GM19468 (cell line): Measurements from ENCODE around the gene PSG3.
"Not testable (repeated sequence)": the region's sequence is repeated elsewhere in the genome, so short reads cannot be mapped to it uniquely, and the experiment has no call there.

Source experiments
- ATAC-seq: cut with Tn5 transposase; IDR thresholded peaks from one replicate; pipeline ENCODE4 v1.9.1; 2021; ENCODE audit warnings: mild to moderate bottlenecking, moderate library complexity, moderate number of reproducible peaks; ENCODE audit not compliant: unreplicated experiment; ENCODE audit errors: extremely low read depth

PSG3 gene

DNA sequence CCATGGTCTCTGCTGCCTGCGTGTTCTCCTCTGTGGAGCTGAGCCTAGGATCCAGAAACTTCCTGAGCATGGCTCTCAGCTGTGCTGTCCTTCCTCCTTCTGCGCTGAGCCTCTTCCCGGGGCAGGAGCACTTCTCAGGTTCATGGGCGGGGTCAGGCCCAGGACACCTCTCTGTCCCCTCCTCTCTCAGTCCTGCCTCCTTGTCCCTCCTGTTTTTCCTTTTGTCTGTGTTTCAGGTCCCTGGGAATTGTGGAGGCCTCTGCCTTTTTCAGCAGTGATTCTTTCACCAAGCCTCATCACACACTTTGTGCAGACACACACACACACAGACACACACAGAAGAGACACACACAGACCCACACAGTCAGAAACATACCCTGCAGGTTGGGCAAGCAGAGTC is at the start of gene PSG3:
PSG3 (minus strand) TSS at position 101 of the 400 bp plus-strand sequence; CDS start at position 4, 97 bp downstream.
- ATAC-seq, result not testable (repeated sequence)

DNA sequence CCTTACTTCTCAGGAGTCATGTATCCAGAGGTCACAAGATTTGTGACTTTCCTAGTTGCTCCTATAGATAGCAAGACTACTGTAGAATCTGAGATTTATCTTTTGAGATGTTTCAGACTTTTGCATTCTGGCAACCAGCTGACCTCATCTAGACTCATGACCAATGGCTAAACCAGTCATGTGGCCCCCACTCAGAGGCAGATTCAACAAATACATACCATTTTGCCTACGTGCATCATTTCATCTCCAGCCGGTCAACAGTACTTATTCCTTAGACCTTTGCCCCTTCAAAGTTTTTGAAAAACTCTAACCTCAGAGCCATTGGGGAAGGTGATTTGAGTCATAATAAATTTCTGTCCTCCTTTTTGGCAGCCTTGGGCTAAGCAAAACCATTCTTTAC is 48.5 kb upstream of the PSG3 start:
- not testable (repeated sequence) for ATAC-seq

DNA sequence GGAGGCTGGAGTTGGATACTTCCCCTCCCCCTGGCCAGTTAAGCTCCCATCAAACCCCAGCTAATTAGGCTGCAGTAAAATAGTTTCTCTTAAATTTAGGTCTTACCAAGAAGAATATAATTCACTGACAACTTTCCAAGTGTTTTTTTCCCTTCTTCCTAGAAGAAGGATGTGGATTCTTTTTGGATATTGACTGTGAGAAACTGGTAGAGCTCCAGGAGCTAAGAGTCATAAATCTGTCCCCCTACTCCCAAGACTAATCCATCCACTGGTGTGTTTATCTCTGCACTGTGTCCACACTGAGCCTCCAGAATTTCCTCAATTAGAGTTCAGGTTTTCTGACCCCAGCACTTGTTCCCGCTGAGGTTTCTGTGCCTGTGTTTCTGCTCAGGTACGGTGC is 47.5 kb upstream of the PSG3 start:
- not testable (repeated sequence) for ATAC-seq

DNA sequence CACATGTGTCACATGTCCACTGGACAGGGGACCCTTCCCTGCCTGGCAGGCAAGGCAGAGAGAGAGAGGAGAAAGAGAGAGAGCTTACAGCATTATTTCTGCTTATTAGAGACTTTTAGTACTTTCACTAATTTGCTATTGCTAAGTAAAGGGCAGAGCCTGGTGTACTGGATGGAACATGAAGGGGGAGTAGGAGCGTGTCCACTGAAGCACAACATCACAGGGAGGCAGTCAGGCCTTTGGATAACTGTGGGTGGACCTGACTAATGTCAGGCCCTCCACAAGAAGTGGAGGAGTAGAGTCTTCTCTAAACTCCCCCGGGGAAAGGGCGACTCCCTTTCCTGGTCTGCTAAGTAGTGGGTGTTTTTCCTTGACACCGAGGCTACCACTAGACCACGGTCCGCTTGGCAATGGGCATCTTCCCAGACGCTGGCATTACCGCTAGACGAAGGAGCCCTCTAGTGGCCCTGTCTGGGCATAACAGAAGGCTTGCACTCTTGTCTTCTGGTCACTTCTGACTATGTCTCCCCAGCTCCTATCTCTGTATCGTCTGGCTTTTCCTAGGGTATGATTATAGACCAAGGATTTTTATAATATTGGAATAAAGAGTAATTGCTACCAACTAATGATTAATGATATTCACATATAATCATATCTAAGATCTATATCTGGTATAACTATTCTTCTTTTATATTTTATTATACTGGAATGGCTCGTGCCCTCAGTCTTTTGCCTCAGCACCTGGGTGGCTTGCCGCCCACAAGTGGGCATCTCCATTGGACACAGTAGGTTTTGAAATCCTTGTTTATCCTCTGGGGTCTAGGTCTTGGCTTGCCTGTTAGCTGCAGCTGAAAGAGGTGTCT is 36.7 kb upstream of the PSG3 start:
- ATAC-seq, result not testable (repeated sequence)

DNA sequence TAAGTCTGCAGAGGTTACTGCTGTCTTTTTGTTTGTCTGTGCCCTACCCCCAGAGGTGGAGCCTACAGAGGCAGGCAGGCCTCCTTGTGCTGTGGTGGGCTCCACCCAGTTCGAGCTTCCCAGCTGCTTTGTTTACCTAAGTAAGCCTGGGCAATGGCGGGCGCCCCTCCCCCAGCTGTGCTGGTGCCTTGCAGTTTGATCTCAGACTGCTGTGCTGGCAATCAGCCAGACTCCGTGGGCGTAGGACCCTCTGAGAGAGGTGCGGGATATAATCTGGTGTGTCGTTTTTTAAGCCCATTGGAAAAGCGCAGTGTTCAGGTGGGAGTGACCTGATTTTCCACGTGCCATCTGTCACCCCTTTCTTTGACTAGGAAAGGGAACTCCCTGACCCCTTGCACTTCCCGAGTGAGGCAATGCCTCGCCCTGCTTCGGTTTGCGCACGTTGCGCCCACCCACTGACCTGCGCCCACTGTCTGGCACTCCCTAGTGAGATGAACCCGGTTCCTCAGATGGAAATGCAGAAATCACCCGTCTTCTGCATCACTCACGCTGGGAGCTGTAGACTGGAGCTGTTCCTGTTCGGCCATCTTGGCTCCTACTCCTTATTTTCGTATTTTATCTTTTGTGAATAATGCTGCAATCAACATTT is 34.4 kb upstream of the PSG3 start:
- not testable (repeated sequence) for ATAC-seq

DNA sequence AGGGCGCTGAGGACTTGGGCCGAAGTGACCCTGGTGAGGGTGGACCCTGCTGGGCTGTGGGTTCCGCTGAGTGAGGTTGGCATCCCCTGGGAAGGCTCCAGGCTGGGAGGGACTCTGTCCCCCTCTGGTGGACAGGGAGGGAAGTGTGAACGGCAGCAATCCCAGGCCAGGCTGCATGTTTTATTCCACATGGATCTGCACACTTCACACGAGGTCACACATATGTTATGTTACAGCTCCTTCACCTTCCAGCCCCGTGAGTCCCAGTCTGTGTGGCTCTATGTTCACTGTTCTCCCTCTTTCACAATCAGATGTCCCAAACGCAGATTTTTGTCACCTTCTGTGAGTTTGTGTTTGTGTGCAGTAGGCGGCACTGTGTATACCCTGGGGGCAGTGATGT is 27.0 kb upstream of the PSG3 start:
- ATAC-seq, result not testable (repeated sequence)

DNA sequence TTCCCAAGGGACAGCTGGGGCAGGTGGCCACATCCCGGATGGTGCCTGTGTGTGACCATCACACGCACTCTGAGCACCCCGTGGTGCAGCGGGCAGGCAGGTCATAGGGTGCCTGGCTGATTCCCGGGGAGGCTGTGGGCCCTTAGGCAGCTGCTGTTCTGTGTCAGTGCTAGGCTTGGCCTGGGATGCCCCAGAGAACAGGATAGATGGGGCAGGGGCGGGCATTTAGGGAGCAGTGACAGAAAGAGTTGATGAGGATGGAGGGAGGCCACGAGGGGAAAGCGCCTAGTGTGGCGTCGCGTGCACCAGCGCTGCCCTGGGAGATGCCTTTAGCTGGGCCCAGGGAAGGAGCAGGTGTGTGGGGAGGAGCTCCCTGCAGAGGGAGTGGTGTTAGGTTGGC is 26.6 kb upstream of the PSG3 start:
- not testable (repeated sequence) for ATAC-seq

DNA sequence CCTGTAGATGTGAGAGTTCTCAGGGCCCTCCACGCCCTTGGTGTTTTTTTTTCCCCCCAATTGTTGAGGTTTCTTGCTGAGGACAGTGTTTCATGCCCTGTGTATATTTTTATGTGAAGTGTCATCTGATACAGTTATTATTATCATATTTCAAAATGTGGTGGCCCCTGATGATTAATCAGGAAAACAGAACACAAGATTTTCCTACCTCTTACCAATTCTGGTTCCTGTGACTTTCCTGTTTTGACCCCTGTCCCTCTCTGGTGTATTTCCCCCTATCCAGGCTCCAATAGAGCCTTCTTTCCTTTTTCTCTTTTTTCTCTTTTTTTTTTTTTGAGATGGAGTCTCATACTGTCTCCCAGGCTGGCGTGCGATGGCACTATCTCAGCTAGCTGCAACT is 24.6 kb upstream of the PSG3 start:
- no peak for ATAC-seq

DNA sequence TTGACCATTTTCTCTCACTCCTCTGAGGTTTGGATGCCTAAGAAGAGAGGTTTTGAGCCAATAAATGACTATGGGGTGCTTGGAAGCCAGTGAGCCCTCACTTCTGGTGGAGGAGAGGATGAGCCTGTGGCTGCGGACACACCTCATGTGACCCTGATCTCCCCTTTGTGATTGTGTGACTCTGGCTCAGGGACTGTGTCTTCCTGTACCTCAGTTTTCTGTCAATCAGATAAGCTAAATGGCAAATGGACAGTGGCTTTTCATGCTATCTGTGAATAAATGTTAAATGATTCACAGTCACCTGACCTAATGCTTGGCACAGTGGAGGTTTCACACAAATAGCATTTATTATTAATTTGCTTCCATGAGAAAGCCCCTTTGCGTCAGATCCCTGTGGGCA is 22.5 kb upstream of the PSG3 start:
- ATAC-seq, result no peak

DNA sequence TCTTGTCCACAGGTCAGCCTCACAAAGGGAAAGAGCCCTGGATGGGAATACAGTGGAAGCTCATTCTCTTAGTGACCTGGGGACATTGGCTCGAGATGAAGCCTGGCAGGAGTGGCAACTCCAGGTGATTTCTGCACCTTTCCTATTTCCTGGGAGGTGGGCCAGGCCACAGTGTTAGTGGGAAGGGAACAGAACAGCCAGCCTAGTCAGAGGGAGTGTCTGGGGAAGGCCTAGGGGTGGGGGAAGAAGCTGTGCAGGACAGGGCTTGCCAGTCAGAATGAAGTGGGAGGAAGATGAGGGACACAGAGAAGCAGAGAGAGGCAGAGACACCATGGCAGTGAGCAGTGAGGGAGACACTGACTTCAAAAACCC is 21.6 kb upstream of the PSG3 start:
- ATAC-seq, result not testable (repeated sequence)

DNA sequence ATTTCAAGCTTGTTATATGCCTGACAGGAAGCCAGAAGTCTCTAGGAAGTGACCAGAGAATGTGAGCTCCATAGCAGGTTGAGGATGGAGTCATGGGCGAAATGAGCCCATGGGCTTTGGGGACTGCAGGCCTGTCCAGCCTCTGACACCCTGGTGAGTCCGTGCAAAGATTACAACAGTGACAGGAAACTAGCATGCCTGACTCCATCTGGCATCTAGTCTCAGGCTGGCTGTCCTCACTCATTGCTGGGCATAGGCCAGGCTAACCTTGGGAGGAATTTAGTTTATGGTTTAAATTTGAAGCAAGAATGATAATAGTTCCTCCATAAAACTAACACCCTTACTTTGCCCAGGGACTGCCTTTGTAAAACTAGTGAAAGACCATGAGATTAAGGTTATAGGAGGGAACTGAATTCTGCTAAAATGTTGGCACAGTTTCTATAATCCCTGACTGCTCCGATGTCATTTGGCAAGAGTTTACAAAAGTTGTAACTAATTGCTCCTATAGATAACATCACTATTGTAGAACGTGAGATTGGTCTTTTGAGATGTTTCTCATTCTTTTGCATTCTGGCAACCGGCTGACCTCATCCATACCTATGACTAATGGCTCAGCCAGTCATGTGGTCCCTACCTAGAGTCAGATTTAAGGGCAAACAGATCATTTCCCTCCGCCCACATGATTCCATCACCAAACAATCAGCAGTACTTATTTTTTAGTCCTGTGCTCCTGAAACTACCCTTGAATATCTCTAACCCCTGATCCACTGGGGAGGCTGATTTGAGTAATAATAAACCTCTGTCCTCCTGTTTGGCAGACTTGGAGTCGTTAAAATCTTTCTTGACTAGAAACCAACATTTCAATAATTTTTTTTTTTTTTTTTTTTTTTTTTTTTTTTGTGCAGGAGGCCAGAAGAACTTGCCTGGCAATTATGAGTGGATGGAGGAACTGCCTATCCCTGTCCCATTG is 21.0 kb upstream of the PSG3 start:
- not testable (repeated sequence) for ATAC-seq

DNA sequence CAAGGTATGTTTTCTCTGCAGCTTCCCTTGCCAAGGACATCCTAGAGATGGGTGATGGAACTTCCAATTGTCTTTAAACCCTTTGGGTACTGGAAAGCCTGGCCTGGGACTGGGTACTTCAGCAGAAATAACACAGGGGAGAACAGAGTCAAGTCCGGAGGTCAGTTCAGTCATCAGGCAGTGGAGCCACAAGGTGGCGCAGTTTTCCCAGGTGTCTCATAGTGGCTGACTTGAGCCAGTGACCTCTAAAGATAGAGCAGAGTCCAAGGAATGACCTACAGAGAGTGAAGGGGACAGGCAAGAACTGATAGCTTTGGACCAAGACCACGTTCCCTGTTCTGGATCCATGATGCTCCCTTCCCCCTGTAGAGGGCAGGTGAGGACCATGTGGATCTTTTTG is 18.4 kb upstream of the PSG3 start:
- not testable (repeated sequence) for ATAC-seq

DNA sequence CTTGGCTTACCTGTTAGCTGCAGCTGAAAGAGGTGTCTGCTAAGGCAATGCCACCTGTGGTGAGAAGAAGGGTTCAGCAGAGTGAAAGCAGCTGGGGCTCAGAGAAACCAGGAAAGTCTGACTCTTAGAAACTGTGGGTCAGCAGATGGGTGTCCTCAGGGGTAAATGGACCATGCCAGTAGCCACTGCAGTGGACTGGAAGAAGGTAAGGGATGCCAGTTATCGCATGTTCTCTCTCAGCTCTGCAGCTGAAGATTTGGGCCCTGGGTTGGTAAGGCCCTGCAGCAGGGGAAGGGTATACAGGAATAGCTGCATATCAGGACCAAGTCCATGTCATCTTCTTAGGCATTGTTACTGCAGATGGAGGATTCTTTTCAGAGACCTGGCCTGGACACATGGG is 12.0 kb upstream of the PSG3 start:
- ATAC-seq, result not testable (repeated sequence)

DNA sequence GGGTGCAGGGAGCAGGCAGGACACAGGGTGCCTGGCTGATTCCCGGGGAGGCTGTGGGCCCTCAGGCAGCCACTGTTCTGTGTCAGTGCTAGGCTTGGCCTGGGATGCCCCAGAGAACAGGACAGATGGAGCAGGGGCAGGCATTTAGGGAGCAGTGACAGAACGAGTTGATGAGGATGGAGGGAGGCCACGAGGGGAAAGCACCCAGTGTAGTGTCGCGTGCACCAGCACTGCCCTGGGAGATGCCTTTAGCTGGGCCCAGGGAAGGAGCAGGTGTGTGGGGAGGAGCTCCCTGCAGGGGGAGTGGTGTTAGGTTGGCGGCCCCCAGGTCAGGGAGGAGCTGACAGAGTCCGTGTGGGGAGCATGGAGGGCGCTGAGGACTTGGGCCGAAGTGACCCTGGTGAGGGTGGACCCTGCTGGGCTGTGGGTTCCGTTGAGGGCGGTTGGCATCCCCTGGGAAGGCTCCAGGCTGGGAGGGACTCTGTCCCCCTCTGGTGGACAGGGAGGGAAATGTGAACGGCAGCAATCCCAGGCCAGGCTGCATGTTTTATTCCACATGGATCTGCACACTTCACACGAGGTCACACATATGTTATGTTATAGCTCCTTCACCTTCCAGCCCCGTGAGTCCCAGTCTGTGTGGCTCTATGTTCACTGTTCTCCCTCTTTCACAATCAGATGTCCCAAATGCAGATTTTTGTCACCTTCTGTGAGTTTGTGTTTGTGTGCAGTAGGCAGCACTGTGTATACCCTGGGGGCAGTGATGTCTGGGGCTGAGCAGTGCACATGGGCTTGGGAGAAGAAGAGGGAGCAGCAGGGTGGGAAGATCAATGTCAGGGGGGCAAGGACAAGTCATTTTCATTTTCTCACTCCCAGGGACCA is 1.7 kb upstream of the PSG3 start:
- ATAC-seq, result not testable (repeated sequence)

DNA sequence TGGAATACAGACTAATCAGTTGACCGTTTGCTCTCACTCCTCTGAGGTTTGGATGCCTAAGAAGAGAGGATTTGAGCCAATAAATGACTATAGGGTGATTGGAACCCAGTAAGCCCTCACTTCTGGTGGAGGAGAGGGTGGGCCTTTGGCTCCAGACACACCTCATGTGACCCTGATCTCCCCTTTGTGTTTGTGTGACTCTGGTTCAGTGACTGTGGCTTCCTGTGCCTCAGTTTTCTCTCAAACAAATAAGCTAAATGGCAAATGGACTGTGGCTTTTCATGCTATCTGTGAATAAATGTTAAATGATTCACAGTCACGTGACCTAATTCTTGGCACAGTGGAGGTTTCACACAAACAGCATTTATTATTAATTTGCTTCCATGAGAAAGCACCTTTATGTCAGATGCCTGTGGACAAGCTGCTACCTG is 2.7 kb downstream of the PSG3 start:
- not testable (repeated sequence) for ATAC-seq

DNA sequence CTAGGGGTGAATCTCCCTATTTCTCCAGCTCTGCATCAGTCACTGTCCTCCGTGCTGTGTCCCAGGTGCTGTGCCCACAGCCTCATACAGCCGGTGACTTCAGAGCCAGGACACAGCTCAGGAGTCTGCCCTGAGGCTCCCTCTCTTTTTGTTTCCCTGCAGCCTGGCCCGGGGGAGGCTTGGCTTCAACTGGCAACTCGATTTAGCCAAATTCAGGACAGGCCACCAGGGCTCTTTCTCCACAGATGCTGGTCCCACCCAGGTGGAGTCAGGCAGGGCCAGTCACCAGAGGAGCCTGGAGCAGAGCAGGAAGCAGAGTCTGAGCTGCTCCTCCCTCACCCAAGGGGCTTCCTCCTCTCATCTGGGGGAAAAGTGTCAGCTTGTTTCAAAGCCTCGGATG is 11.9 kb downstream of the PSG3 start:
- ATAC-seq, result not testable (repeated sequence)

DNA sequence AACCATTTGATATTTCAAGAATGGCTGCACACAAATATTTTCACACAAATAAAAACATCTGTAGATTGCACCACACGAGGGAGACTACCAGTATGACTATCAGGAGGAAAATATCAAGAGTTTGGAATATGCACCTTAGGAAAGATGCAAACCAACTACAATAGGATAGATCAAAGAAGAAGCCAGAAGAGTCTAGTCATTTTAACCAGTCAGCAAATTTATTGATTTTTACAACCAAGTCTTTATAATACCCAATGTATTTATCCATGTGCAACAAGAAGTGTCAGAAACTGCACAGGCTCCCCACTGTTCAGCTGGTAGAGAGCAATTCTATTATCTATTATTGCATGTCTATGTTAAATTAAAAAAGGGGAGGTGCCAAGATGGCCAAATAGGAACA is 26.3 kb downstream of the PSG3 start:
- ATAC-seq, result not testable (repeated sequence)

DNA sequence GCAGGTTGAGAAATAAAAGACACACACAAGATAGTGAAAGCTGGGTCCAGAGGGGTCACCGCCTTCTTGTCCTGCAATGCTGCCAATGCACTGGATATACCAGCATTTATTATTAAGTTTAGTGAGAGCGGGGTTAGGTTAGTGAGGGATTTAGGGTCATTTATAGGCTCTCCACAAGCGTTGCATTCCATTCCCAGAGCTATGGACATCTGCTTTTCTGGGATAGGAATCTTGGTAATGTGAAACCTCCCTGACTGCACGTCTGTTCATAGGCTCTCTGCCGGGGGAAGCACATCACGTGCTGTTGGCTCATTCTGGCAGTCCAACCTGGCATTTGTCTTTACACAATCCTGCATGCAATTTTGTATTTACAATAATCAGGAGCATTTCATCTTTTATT is 27.5 kb downstream of the PSG3 start:
- not testable (repeated sequence) for ATAC-seq

DNA sequence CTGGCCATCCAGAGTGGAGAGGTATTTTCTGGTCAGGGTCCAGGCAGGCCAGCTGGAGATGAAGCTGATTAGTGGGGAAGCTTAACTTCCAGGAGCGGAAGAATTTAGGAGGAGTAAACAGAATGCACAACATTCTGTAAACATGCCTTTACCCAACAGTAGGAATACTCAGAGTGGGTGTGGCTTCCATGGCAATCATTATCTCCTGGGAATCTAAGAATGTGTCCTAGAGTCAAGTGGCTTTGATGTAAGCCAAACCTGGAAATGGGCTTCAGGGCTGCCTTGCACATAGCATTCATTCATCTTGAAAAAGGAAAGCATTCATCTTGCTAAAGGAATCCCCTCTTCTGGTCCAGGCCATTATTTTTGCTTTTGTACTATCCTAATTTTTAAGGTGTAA is 29.3 kb downstream of the PSG3 start:
- not testable (repeated sequence) for ATAC-seq
